Endothelial cell (in vitro differentiated cells): ENCODE measurements around the gene FAM114A2. TPM values are rescaled to one million over a fixed set of nuclear protein-coding genes. Genes with fewer than 3 reads are reported as not detected.
A peak's percentile ranks its signal among the peaks of the same experiment; 100 is the strongest.

ENCODE experiments used
- DNase-seq: peaks from one replicate; pipeline ENCODE4 v3.0.0; 2021; ENCODE audit warnings: low spot score
- H3K27ac Mint-ChIP-seq: one replicate; pipeline ENCODE4 v1.8.0; 2021; ENCODE audit warnings: mixed read lengths, inconsistent platforms; ENCODE audit not compliant: unreplicated experiment
- H3K27me3 Mint-ChIP-seq: one replicate; pipeline ENCODE4 v1.8.0; 2021; ENCODE audit warnings: mild to moderate bottlenecking, moderate library complexity, mixed read lengths, inconsistent platforms; ENCODE audit not compliant: unreplicated experiment
- H3K36me3 Mint-ChIP-seq: one replicate; pipeline ENCODE4 v1.8.0; 2021; ENCODE audit warnings: mild to moderate bottlenecking, low read depth, mixed read lengths, inconsistent platforms; ENCODE audit not compliant: unreplicated experiment
- H3K4me1 Mint-ChIP-seq: one replicate; pipeline ENCODE4 v1.8.0; 2021; ENCODE audit warnings: mild to moderate bottlenecking, mixed read lengths, inconsistent platforms; ENCODE audit not compliant: unreplicated experiment
- H3K4me3 Mint-ChIP-seq: one replicate; pipeline ENCODE4 v1.8.0; 2021; ENCODE audit warnings: mild to moderate bottlenecking, mixed read lengths, inconsistent platforms; ENCODE audit not compliant: unreplicated experiment
- H3K9me3 Mint-ChIP-seq: one replicate; pipeline ENCODE4 v1.8.0; 2021; ENCODE audit warnings: mixed read lengths, inconsistent platforms; ENCODE audit not compliant: unreplicated experiment
- total RNA-seq: library from RNA; stranded (reverse); fragmentation: NEBNext Ultra II Directional; extraction: Animal tissue kit (Norgen Biotek cat#: 25700); gene quantifications from one replicate; pipeline ENCODE4 v1.2.1, GENCODE V29; 2021; ENCODE audit not compliant: unreplicated experiment
- TF ChIP-seq, protein P1 (sequence below): fragments of 200-600 bp; sonication (generic); IDR thresholded peaks from one replicate; pipeline ENCODE4 v1.5.0; 2021; ENCODE audit warnings: antibody characterized with exemption; ENCODE audit not compliant: unreplicated experiment

Gene FAM114A2
- total RNA-seq, 1 donor from 2014 or later = 28.4 TPM

DNA sequence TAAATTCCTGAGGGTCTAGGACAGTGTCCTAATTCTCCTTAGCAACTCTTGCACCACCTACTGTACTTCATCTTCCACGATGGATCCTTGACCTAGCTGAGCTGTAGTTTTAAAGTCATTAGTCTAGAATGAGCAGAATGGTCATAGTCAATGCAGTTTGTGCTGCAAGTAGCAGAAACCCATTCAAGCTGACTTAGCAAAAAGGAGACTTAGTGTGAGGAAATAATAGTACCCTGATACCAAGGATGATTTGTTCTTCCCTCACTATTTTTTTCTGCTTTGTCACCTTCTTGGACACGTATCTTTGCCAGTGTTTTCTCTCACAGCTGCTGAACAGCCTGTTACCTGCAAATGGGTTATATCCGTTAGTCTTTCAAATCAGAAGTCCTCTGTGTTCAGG lies 5.4 kb upstream of the FAM114A2 start:
- no peak overlapping the region for H3K27ac Mint-ChIP-seq
- peaks cover 5% of the 10 kb centered on the region for H3K27me3 Mint-ChIP-seq
- H3K4me1 Mint-ChIP-seq = peaks cover 35% of the 10 kb centered on the region
- peaks cover 3% of the 10 kb centered on the region for H3K36me3 Mint-ChIP-seq
- no peaks in the 10 kb centered on the region for H3K9me3 Mint-ChIP-seq
- no peak overlapping the region for H3K4me3 Mint-ChIP-seq
- TF ChIP-seq, protein P1, sequence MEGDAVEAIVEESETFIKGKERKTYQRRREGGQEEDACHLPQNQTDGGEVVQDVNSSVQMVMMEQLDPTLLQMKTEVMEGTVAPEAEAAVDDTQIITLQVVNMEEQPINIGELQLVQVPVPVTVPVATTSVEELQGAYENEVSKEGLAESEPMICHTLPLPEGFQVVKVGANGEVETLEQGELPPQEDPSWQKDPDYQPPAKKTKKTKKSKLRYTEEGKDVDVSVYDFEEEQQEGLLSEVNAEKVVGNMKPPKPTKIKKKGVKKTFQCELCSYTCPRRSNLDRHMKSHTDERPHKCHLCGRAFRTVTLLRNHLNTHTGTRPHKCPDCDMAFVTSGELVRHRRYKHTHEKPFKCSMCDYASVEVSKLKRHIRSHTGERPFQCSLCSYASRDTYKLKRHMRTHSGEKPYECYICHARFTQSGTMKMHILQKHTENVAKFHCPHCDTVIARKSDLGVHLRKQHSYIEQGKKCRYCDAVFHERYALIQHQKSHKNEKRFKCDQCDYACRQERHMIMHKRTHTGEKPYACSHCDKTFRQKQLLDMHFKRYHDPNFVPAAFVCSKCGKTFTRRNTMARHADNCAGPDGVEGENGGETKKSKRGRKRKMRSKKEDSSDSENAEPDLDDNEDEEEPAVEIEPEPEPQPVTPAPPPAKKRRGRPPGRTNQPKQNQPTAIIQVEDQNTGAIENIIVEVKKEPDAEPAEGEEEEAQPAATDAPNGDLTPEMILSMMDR = no peak
- DNase-seq = no peak

DNA sequence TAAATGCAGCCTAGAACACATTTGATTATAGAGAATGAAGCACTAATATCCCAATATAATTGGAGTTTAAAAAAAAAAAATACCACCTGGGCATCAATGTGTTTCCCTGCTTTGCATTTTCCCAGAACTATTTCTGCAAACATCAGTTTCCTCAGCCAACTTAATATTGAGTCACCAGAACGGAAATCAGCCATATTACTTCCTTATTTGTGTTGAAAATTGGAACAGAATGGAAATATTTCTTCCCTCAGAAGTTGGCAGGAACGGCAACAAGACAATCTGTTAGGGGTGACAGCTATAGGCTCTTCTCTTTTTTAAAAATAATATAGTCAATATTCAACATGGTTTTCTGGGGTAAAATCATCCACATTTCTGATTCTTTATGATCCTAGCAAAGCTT lies 4.1 kb upstream of the FAM114A2 start:
- Mint-ChIP-seq H3K27ac (no peak overlapping the region), H3K27me3 (peaks cover 5% of the 10 kb centered on the region), H3K4me1 (peaks cover 45% of the 10 kb centered on the region), H3K4me3 (no peak overlapping the region), H3K36me3 (peaks cover 3% of the 10 kb centered on the region), H3K9me3 (no peaks in the 10 kb centered on the region)
- no peak for DNase-seq
- TF ChIP-seq, protein P1 = no peak

DNA sequence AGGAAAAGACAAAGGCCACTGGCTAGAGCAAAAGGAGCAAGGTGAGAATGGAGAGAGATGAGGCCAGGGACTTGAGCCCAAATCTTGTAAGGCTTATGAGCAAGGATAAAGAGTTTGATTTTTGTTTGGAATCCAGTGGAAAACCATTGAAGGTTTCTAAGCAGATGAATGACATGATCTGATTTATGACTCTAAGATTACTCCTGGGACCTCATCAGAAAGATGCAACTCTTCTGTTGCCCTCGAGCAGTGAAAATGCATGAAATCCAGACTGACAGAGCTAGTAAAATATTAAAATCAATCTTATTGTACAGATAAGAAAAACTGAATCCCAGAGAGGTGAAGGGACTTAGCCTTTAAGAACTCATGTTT lies 734 bp upstream of the FAM114A2 start:
- no peak for DNase-seq
- Mint-ChIP-seq H3K27me3 (no peaks in the 10 kb centered on the region), H3K27ac (peak overlapping the region; percentile 95), H3K36me3 (no peaks in the 10 kb centered on the region), H3K4me3 (peak overlapping the region; percentile 97), H3K9me3 (no peaks in the 10 kb centered on the region), H3K4me1 (peaks cover 28% of the 10 kb centered on the region)
- TF ChIP-seq, protein P1 = no peak

DNA sequence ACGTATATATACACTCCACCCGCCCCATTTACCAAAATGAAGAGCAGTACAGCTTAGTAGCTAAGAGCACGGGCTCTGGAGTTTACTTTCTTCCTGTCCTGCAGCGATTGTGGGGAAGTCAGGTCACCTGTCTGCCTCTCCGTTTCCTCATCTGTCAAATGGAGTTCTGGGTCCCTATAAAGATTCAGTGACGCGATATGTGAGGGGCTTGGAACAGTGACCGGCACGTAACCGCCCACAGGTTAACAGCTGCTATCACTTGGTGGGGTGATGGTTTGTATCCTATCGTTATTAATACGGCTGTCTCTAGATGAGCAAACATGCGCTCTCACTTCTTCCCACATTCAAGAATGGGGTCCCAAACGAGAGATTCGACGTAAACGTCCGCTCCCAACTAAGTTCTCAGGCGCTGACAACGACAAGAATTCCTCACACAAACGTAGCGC lies 426 bp downstream of the FAM114A2 start:
- DNase-seq = no peak
- no peaks in the 10 kb centered on the region for H3K36me3 Mint-ChIP-seq
- TF ChIP-seq, protein P1 = no peak
- no peaks in the 10 kb centered on the region for H3K27me3 Mint-ChIP-seq
- H3K27ac Mint-ChIP-seq = peak overlapping the region; percentile 95
- H3K4me3 Mint-ChIP-seq = peak overlapping the region; percentile 97
- no peaks in the 10 kb centered on the region for H3K9me3 Mint-ChIP-seq
- H3K4me1 Mint-ChIP-seq = peaks cover 23% of the 10 kb centered on the region

DNA sequence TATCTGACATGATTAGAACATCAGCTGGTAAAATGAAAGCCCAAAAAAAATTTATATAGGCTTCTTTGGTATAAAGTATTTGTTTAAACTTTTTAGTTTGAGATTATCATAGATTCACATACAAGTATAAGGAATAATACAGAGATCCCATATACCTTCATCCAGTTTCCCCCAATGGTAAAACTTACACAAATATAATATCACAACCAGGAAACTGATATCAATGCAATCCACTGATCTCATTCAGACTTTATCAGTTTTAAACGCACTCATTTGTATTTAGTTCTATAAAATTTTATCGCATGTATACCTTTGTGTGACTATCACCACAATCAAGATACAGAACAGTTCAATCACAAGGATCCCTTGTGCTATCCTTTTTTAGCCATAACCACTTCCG lies 3.8 kb downstream of the FAM114A2 start:
- Mint-ChIP-seq H3K4me1 (peaks cover 37% of the 10 kb centered on the region), H3K36me3 (no peaks in the 10 kb centered on the region), H3K27me3 (no peaks in the 10 kb centered on the region), H3K27ac (no peak overlapping the region), H3K4me3 (no peak overlapping the region), H3K9me3 (no peaks in the 10 kb centered on the region)
- TF ChIP-seq, protein P1 = no peak
- DNase-seq = no peak
